CD4-positive, alpha-beta T cell treated with Interleukin-4 for 4 hours (primary cell): ENCODE data around the gene BRPF3.

ENCODE experiments used
- DNase-seq: peaks from one replicate; pipeline ENCODE4 v3.0.0-alpha.2; 2020

Gene BRPF3

DNA sequence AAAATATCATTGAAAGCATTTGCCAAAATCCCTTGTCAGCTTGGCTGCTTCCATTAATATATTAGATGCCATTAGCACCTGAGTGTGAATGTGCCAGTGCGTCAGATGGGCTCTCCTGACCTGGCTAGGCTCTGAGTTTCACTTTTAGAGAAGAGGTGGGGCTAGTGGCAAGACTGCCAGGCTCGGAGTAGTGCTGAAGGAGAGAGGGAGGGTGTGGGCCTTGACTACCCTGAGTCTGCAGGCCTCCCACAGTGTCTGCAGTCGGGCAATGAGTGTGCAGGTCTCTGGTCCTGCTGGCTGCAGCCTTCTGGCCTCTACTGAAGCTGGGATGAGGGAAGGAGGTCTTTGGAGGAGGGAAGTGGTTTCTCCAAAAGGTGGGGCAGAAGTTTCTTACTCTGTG is 38.8 kb downstream of the BRPF3 start:
- no peak for DNase-seq

DNA sequence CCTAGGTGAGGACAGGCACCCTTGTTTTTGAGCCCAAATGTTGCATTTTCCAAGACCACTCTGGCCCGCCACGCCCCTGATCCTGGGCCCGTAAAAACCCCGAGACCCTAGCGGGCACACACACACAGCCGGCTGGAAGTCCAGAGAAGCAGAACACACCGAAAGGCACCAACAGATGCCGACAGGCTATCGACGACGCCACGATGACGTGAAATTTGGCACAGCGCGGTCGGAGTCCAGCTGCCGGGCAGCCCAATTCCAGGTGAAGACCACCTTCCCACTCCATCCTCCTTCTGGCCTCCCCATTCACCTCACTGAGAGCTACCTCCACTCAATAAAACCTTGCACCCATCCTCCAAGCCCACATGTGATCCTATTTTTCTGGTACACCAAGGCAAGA is 39.3 kb downstream of the BRPF3 start:
- no peak for DNase-seq

DNA sequence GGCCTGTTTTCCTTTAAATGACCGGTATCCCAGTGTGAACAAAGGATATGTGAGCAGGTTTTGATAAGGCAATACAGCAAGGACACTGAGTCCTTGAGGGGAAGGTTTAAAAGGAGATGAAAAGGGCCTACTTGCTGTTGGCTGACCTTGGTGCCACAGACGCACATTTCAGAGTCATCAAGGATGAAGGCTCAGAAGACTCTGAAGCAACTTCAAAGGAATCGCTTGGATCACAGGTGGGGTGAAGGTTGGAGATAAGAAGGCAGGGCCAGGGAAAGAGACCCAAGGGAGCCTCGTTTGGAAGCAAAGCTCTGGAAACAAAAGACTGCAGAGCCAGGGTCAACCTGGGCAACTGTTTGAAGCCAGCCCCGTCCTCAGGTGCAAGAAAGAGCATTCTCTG is 43.2 kb downstream of the BRPF3 start:
- no peak for DNase-seq

DNA sequence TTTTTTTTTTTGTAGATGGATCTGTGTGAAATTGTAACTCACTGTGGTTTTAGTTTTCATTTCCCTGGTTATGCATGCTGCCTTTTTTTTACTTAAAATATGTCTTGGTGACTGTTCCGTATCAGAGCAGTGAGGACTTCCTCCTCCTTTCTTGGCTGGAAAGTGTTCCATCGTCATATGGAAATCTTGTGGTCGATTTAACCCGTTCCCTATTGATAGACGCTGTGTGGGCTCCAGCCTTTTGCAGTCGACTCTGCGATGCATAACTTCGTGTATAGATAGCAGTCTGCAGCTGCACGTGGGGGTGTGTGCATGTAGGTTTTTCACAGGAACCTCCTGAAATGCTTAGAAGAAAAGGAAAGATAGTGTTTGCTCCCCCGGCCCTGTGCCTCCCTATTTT is 45.2 kb downstream of the BRPF3 start:
- no peak for DNase-seq

DNA sequence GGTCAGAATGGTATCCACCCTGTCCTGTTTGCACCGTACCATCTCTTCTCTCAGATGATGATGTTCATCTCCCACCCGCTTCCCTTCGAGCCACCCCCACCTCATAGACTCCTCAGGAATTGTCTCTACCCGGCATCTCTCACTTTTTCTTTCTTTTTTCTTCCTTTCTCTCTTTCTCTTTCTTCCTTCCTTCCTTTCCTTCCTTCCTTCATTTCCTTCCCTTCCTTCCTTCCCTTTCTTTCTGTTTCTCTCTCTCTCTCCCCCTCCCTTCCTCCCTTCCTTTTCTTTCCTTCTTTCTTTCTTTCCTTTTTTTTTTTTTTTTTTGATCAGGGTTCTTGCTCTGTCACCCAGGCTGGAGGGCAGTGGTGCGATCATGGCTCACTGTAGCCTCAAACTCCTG is 45.6 kb downstream of the BRPF3 start:
- DNase-seq = no peak

DNA sequence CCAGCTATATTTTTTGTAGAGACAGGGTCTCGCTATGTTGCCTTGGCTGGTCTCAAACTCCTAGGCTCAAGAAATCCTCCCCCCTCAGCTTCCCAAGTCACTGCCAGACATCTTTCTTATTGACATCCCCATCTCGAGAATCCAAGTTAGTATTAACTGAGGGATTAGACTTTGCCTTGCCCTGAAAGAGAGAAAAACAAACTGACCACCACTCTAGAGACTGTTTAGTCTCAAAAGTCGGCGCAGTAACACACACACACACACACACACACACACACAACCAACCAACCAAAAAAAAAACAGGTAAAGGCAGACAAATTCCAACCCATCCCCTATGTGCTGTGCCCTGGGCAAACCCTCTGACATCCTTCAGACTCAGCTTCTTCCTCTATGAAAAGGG is 46.1 kb downstream of the BRPF3 start:
- no peak for DNase-seq

DNA sequence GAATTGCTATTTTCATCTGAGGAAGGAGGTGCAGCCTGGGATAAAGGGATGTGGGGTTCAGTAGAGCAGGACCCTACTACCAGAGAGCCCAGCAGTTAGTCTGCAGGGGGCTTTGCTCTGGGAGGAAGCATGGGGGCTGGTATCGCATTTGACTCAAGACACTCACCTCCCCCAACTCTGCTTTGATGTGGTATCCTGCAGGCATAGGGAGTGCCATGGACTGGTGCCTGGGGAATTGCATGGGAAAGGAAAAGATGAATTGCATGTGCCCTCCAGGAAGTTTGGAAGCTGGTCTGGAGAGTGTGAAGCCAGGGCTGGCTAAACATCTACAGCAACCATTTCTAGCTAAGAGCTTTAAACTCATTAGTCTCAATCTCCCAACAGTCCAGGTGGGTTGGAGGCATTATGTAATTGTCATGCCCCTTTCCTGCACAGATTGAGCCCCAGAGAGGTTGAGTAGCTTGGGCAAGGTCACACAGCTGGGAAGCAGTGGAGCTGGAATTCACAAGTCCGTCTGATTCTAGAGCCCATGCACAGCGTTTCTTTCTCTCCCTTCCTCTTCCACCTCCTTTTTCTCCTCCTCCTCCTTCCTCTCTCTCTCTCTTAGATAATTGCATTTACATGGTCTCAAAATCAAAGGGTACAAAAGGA is 47.1 kb downstream of the BRPF3 start:
- no peak for DNase-seq

DNA sequence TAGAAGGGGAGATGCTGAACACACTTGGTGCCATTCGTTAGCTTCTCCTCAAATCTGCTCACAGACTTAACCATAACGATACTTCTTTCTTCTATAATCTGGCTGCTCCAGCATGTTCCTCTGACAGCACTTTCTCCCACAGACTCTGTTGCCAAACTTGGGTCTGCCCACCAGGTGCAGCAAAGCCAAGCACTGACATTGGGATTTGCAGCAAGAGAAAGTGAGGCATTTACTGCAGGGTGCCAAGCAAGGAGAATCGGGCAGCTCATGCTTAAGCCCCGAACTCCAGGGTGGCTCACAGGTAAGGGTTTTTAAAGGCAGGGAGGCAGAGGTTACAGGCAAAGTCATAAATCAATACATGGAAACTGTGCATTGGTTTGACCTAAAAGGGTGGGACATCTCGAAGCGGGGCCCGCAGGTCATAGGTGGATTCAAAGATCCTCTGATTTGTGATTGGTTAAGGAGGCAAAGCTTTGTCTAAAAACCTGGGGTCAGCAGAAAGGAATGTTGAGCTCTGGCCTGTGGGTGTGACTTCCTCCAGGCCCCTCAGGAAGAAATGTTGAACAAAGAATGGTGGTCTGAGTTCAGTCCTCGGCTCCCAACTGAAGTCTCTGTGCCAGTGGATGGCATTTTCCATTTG is 48.2 kb downstream of the BRPF3 start:
- DNase-seq = no peak

DNA sequence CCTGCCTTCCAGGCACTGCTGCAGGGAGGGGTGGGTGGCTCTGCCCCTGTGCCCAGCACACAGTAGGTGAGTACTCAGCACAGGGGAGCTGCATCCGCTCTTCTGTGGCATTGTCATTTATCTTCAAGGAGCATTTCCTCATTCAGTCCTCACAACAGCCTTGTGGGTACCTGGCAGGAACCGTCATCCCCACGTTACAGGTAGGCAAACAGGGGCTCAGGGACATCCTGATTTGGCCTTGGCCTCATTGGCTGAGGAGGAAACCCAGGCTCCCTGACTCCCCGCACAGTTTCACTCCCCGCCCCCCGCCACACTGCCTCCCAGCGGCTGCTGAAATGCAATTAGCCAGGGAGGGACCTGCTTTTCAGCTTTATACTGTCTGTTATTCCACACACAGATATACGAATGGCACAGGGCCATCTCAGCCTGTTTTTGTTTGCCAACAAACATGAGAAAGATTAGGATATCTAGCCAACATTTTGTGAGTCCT is 49.1 kb downstream of the BRPF3 start:
- no peak for DNase-seq

DNA sequence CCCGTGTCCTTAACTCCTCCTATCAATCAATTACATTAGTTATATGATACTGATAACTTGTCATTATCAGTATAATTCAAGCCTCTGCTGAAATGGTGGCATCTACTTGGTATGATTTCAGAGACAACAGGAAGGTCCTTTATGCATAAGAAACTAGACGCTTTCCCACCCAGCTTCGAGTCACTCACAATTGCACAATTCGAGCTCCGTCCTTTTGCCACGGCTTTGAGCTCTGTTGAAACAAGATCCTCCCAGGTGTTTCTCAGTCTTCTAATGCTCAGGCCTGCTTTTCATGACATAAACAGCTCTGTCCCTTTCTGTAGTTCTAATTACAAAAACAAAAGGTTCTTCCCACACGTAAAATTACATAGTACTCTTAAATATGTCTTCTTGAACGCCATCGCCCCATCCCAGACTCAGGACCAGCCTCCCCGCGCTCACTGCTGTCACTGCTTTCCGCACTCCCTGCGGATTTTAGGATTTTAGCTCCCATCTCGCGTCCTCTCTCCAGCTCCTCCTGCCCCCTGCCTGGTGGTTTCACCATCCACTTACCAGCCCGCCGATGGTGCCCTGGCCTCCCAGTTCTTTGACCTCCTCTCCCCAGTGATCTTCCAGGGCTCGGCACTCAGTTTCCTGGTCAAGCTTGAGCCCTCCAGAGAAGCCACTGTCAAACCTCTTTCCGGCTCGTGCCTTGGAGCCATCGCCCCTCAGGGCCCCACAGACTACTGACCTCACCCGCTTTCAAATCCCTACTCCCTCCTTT is 50.1 kb downstream of the BRPF3 start:
- no peak for DNase-seq

DNA sequence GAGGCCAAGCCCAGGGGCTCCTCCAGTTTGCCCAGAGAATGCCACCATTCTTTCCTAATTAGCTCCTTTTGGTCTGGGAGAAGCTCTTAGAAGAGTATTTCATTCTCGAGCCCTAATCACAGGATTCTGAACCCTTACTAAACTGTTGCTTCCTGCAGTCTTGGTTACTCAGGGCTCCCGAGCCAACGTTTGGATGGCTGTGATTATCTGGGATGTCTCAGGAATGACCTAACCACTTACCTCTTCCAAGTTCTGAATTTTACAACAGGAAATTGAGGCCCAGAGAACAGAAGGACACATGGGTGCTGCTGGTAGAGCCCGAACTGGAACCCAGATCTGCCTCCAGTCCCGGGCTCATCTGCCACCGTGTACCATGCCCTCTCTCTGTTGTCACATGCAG is 51.1 kb downstream of the BRPF3 start:
- DNase-seq = no peak

DNA sequence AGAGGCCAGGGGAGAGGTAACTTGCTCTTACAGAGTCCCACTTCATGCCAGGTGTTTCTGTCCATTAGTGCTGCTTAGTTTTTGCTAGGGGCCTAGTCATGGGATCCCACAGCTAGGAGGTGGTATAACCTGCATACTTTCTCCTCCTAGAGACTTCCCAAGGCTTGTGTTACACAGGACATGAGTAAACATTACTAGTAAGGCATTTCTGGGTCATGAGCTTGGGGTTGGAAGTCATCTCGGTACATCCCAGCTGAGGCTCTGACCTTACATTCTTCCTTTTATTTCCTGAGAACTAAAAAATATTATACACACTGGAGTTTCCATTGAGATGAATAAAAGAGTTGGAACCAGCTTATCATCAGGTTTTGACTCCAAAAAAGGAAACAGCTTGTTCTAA is 52.4 kb downstream of the BRPF3 start:
- DNase-seq = no peak

DNA sequence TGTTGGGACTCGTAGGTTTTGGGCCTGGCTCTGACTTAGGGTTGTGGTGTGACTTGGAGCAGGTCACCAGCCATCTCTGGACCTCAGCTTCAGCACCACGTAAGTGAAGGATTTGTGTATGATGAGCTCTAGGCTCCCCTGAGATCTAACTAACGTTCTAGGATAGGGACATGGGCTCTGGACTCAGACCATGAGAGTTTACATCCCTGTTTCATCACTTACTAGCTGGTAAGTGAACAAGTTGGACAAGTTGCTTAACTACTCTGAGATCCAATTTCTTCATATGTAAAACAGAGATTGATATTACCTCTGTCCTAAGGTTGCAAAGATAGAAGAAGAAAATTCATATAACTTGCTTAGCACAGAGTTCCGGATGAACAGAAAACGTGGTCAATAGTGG is 53.0 kb downstream of the BRPF3 start:
- DNase-seq = no peak

DNA sequence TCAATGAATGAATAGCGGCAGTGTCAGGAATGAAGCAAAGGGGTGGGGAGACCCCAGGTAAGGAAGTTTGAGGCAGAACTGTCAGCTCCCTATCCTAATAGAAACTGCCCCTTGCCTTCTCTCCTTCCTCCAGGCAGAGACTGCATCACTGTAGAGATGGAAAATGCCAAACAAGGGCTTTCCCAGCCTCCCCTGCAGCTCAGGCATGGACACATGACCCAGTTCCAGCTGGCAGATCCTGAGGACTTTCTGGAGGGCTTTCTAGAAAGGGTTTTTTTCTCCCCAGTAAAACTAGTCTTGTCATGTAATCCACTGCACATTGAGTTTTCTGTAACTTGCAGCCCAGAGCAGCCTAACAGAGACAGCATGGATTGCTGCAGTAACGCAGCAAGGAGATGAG is 55.5 kb downstream of the BRPF3 start:
- no peak for DNase-seq

DNA sequence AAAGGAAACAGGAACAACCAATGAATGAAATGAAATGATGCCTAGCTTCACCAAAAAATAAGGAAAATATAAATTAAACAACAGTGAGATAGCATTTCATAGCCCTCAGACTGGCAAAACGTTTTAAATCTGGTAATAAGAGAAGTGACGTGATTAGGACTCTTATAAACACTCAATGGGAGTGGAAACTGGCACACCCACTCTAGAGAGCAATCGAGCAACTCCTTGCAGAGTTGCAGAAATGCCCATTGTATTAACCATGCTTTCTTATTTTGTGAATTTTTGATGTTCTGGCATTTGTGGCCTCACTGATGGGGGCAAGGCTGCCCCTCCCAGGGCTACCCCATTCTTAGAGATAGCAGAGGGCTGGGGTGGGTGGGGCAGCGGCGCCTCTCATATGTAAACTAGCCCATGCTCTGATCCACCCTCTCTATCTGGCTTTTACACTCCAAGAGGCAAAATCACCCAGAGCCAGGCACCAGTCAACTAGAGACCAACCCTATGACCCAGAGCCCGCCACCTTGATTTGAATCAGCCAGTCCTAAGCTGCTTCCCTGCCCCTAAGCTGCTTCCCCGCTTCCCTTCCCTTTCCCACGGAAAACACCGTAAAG is 67.0 kb downstream of the BRPF3 start:
- DNase-seq = no peak

DNA sequence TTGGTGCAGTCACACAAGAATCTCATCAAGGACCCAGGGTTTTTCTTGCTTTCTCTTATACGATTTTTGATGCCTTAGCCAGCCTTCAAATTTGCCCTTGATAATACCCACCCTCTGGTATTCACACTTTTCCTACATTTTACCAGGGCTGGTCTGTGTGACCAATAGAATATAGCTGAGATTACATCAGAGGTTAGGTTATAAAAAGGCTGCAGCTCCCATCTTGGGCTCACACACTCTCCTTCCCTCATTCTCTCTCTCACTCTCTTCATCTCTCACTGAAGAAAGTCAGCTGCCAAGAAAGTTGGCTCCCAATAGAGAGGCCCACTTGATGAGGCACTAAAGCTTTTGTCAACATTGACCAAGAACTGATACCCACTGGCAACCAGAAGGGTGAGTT is 69.2 kb downstream of the BRPF3 start:
- DNase-seq = no peak

DNA sequence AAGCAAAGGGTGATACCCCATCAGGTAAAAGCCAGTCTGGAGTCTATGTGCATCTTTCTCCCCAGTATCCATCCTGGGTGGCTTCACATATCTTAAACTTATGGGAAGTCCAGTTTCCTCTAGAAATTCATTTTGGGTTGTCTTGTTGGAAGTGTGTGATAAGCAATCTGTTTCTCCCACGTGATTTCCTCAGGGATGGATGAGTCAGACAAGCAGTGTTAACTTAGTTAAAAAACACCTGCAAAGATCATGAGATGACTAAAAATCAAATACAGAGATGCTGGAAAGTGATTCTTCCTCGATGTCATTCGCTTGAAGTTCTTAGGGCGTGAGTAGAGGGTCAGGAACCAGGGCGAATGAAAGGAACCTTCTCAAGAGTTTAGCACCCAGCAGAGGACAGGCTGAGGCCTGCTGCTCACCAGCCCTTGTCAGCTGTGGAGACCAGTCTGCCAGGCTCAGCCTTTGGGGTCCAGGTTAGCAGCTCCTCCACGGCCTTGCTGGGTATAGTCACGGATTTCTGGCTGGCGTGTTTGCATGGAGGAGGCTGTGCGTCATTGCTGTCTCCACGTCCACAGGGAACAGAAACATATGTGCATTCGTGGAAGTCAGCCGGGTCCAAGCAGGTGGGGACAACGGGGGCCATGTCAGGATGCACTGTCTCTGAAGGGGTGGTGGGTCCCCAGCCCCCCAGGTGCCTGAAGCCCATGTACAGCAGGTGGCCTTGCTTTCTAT is 70.5 kb downstream of the BRPF3 start:
- DNase-seq = no peak

DNA sequence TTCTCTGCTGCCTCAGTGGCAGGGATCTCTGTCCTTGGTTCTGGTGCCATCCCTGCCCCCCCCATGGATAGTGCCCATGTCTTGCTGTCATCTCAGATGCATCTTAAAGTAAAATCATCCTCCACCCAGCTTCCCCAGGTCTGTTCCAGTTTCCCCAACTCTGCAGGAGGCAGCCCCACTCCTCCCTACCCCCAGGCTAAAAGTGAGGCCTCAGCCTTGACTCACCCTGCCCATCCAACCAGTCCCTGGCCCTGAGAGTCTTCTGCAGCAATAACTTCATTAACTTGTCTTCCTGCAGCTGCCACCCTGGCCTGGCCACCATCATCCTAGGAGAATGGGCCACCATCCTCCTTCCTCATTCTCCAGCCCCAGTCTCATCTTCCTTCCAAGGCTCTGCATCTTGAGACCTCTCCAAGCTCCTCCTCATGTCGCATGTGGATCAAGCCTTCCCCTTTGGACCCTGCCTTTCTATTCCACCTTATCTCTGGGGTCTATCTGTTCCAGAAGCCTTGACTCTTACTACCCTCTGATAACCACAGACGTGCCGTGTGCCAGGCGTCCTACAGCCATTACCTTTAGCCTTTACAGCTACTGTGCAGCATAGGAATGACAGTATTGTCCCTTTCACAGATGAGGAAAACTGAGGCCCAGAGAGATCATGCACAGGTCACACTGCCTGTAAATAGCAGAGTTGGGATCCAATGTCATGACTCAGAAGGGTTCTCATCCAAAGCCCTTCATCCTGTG is 71.4 kb downstream of the BRPF3 start:
- no peak for DNase-seq

DNA sequence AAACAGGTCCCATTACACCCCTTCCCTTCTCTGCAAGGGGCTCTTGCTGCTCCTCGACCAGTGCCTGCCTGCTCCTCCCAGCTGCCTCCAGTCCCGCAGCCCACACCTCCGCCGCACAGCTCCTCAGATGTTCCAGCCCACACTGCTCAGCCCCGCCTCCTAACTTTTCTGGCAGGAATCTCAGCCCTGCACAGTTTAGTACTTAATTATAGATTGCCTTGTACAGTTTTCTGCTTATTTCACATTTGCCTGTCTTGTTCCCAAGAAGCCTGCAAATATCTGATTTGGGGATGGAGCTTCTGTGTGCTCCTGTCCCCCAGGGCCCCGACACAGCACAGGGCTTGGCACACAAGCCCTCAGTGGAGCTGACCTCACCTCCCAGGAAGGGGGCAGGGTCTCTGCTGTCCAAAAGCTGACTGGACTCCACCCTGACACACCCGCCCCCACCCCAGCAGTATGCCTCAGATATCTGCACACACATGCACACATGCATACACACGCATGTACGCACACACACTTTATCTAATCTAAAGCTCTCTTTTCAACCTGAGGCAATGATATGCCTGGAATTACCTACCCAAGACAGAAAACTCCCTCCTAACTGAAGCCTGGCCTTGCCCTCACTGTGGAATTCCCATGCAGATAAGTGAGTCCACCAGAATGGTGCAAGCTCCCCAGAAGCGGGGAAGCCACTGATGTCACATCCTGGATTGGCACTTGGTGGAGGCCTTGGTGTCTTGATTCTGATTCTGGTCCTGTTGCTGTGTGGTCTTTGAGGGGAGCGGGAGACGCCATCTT is 72.1 kb downstream of the BRPF3 start:
- no peak for DNase-seq

DNA sequence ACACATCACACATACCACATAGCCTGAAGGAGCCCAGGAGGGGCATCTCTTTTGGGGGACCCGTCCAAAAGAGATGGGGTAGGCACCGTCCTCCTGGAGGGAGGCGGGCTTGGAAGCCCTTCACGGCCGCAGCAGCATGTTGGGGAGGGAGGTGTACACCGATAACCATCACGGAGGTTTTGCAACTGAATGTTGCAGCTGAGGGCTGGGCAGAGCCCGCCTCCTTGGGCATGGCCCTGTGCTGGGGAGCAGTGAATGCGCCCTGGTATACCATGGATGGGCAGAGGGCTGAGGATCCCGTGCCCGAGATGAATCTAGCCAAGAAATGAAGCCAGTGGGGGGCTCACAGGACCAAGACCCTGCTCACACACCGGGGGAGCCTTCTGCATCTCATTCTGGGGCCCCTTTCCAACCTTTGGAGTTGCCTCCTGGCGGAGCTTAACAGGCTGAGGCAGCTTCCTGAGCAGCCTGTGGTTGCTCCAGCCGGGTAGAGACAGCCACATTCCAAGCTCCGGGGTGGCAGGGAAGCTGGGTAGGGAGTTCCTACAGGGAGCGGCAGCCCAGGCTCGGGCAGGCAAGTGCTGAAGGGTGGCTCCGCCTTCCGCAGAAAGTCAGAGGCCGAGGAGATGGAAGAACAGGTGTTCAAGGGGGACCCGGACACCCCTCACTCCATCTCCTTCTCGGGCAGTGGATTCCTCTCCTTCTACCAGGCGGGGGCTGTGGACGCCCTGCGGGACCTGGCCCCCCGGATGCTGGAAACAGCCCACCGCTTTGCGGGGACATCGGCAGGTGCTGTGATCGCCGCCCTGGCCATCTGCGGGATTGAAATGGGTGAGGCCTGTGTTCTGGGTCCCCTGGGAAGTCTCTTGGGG is 73.5 kb downstream of the BRPF3 start, which contains the start of gene PNPLA1:
TSS of gene PNPLA1 (plus strand) at position 227 of the 872 bp plus-strand sequence. CDS start at position 627, 400 bp downstream.
- DNase-seq = no peak
